ENCODE measurements around the gene TAF10. TPM values are rescaled to one million over a fixed set of nuclear protein-coding genes. Genes with fewer than 3 reads are reported as not detected.

Gene TAF10
- total RNA-seq, 1 donor from 2014 or later: 19.8 TPM

DNA sequence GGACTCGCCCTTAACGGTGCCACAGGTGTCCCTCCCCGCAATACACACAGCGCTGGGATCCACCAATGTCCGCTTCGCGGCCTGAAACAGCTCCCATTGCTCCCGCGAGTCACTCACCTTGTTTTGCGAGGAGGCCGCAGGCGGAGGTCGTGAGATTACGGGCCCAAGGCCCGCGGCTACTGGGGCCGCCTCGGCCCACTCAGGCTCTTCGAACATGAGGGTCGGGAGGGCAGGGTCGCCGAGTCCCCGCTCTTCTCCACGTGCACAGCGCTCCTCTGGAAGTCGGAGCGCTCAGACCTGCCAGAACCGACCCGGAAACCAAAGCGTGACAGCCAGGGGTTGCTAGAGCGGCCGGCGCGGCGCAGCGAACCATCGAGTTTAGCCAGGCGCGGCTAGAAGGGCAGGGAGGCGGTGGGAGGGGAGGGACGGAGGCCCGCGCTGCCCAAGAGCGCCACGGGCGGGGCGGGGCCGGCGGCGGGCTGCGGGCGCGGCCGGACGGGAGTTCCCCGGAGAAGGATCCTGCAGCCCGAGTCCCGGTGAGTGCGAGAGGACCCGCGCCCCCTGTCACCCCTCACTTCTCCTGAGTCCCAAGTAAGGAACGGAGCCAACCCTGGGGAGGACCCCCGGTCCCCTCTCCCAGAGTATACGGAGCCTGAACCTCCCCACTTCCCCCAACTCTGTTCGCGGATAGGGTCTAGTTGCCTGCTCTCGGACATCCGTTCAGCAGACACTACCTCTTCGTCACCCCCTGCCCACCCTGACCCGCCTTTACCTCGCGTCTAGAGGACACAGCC is 8.5 kb downstream of the TAF10 start, which contains the start of the genes ILK and RRP8:
ILK (plus strand) TSS at position 488 of the 794 bp plus-strand sequence. CDS start 498 bp downstream, outside the sequence.
RRP8 (minus strand) TSS at position 330 of the 794 bp plus-strand sequence; CDS start at position 216, 114 bp downstream.
- peak within 1 kb of the TSS; percentile 93 to 97 (median 95) for H3K4me3 ChIP-seq (ENCODE audit: low read length in 3 of 3)
- no peaks in the 10 kb centered on the region for H3K27me3 ChIP-seq (ENCODE audit: control insufficient read depth in 3 of 3, insufficient read depth in 3 of 3, low read length in 3 of 3)
- H3K9ac ChIP-seq (ENCODE audit: low read depth in 1 of 3, low read length in 3 of 3): peak within 1 kb of the TSS; percentile 95 to 98 (median 97)
- peak within 1 kb of the TSS; percentile 95 for H3K27ac ChIP-seq (ENCODE audit: low read depth, low read length)
- peaks cover 40 to 44% (median 43%) of the 10 kb centered on the region in 3 donors for H3K36me3 ChIP-seq (ENCODE audit: control insufficient read depth in 3 of 3, insufficient read depth in 3 of 3, low read length in 3 of 3)
- H3K9me3 ChIP-seq (ENCODE audit: control insufficient read depth in 3 of 3, low read length in 3 of 3): no peaks in the 10 kb centered on the region
- H3K4me1 ChIP-seq (ENCODE audit: control insufficient read depth in 3 of 3, insufficient read depth in 3 of 3, low read length in 3 of 3): peaks cover 52 to 70% (median 52%) of the 10 kb centered on the region in 3 donors

DNA sequence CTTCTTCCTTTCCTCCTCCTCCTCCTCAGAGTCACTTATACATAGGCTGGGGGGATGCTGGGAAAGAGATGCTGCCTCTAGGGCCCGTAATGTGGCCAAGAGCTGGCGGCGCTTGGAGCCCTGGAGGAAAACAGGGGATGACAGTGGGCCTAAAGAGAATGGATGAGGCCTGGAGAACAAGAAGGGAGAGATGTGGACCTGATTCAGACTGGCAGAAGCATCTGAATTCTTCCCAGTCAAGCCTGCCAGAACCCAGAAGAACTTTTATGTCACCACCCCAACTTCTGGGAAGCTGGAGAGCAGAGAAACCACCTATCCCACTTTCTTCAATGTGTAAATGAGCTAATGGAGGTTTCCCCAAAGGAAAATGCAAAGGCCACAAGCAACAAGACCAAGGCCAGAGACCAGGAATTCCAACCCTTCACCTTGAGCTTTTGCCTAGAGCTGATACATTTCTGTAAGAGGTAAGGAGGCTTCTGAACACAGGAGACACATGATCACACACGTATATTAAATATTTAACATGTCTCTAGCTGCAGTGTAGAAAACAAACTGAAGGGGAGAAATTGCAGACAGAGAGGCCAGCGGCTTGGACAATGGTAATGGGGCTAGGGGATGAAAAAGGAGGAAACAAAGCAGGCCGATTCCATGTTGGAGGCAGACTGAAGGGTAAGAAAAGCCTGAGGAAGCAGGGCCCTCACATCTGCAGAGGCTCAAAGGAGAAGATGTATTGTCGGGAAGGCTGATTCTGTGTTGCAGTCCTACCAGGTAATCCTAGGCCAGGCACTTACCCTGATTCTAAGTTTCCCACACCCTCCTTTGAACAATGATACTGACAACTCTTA is 9.7 kb downstream of the TAF10 start:
- peaks cover 38 to 40% (median 38%) of the 10 kb centered on the region in 3 donors for H3K36me3 ChIP-seq (ENCODE audit: control insufficient read depth in 3 of 3, insufficient read depth in 3 of 3, low read length in 3 of 3)
- H3K4me1 ChIP-seq (ENCODE audit: control insufficient read depth in 3 of 3, insufficient read depth in 3 of 3, low read length in 3 of 3): peaks cover 40 to 58% (median 46%) of the 10 kb centered on the region in 3 donors
- H3K27ac ChIP-seq (ENCODE audit: low read depth, low read length): peak overlapping the region; percentile 95
- H3K4me3 ChIP-seq (ENCODE audit: low read length in 3 of 3): peak overlapping the region; percentile 92 to 97 (median 93)
- no peaks in the 10 kb centered on the region for H3K27me3 ChIP-seq (ENCODE audit: control insufficient read depth in 3 of 3, insufficient read depth in 3 of 3, low read length in 3 of 3)
- H3K9me3 ChIP-seq (ENCODE audit: control insufficient read depth in 3 of 3, low read length in 3 of 3): no peaks in the 10 kb centered on the region
- peak overlapping the region; percentile 92 to 98 (median 95) for H3K9ac ChIP-seq (ENCODE audit: low read depth in 1 of 3, low read length in 3 of 3)

DNA sequence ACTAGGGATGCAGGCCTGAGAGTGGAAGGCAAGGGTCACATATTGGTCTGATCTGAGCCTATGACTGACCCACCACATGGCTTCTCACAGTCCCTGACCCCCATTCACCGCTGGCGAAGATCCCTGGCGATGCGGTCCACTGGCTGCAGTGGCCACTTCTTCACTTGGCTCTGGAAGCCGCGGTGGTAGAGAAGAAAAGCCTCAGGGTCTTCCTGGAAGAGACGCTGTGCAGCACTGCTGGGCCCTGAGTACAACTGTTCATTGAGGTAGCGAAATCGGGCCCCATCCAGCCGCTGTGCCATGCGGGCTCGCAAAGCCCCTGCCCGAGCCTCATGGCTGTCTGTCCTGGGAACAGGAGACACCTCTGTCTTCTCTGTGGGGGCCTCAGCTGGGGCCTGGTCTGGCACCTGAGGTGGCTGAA is 11.0 kb downstream of the TAF10 start:
- H3K4me3 ChIP-seq (ENCODE audit: low read length in 3 of 3): no peak overlapping the region
- H3K27ac ChIP-seq (ENCODE audit: low read depth, low read length): no peak overlapping the region
- H3K4me1 ChIP-seq (ENCODE audit: control insufficient read depth in 3 of 3, insufficient read depth in 3 of 3, low read length in 3 of 3): peaks cover 34 to 46% (median 34%) of the 10 kb centered on the region in 3 donors
- no peak overlapping the region for H3K9ac ChIP-seq (ENCODE audit: low read depth in 1 of 3, low read length in 3 of 3)
- no peaks in the 10 kb centered on the region for H3K27me3 ChIP-seq (ENCODE audit: control insufficient read depth in 3 of 3, insufficient read depth in 3 of 3, low read length in 3 of 3)
- no peaks in the 10 kb centered on the region for H3K9me3 ChIP-seq (ENCODE audit: control insufficient read depth in 3 of 3, low read length in 3 of 3)
- H3K36me3 ChIP-seq (ENCODE audit: control insufficient read depth in 3 of 3, insufficient read depth in 3 of 3, low read length in 3 of 3): peaks cover 38 to 43% (median 40%) of the 10 kb centered on the region in 3 donors

DNA sequence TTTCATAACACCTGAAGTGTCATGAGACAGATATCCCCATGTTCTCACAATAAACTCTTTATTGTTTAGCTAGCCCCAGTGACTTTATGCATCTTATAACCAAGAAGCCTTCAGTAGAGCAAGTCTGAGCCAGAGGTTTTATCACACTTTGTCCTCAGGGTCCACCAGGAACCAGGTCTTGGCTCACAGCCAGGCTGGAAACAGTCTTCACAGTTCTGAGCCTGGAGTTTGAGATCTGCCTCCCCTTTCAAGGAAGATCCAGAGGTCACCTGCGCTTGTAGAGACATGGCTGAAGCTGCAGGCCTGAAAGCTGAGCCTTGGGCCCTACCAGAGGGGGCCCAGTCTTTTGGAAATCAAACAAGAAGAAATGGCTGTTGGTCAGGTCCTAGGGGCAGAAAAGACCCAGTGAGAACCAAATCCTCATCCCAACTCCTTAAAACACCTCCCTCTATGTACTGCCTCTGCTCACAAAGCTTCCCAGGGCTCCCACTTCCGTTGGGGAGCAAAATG is 12.1 kb downstream of the TAF10 start:
- Histone ChIP-seq H3K27ac (ENCODE audit: low read depth, low read length) (no peak overlapping the region), H3K27me3 (ENCODE audit: control insufficient read depth in 3 of 3, insufficient read depth in 3 of 3, low read length in 3 of 3) (no peaks in the 10 kb centered on the region), H3K9ac (ENCODE audit: low read depth in 1 of 3, low read length in 3 of 3) (no peak overlapping the region), H3K4me1 (ENCODE audit: control insufficient read depth in 3 of 3, insufficient read depth in 3 of 3, low read length in 3 of 3) (peaks cover 24 to 35% (median 24%) of the 10 kb centered on the region in 3 donors), H3K9me3 (ENCODE audit: control insufficient read depth in 3 of 3, low read length in 3 of 3) (no peaks in the 10 kb centered on the region), H3K36me3 (ENCODE audit: control insufficient read depth in 3 of 3, insufficient read depth in 3 of 3, low read length in 3 of 3) (peaks cover 38 to 48% (median 46%) of the 10 kb centered on the region in 3 donors), H3K4me3 (ENCODE audit: low read length in 3 of 3) (no peak overlapping the region)

DNA sequence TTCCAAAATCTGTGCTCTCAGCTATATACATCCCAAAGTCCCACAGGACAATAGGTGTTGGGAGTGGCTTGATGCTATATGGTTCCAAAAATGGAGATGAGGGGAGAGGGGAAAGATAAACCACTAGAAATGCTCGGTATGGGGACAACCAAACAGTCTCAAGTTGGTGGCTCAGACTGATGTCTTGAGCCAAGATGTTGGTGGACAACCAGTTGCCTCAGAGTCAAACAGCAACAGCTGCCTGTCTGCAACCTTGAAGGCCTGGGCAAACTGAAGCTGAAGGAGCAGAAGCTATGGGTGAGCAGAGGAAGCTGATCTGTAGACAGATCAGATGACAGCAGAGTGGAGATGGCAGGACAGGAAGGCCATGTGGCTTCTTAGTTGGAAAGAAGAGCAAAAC is 12.6 kb downstream of the TAF10 start:
- Histone ChIP-seq H3K27ac (ENCODE audit: low read depth, low read length) (no peak overlapping the region), H3K4me1 (ENCODE audit: control insufficient read depth in 3 of 3, insufficient read depth in 3 of 3, low read length in 3 of 3) (peaks cover 19 to 31% (median 20%) of the 10 kb centered on the region in 3 donors)

DNA sequence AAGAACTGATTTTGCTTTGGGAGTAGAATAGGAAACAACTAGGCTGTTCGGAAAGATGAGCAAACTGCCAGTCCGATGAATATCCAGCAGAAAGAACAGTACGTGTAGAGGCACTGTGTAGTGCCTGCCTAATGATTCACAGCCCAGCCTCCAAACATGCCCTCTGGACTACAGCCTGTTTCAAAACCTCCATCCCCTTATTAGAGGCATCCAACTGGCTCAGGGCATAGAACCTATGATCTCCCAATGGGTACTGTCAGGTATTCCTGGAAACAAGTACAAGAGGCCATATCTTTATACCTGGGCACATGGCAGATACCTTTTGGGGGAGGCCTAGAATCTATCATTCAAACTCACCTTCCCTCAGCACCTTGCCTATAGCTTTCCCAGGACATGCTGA is 13.5 kb downstream of the TAF10 start:
- Histone ChIP-seq H3K4me3 (ENCODE audit: low read length in 3 of 3) (no peak overlapping the region), H3K9ac (ENCODE audit: low read depth in 1 of 3, low read length in 3 of 3) (no peak overlapping the region), H3K36me3 (ENCODE audit: control insufficient read depth in 3 of 3, insufficient read depth in 3 of 3, low read length in 3 of 3) (peaks cover 43 to 56% (median 53%) of the 10 kb centered on the region in 3 donors), H3K27me3 (ENCODE audit: control insufficient read depth in 3 of 3, insufficient read depth in 3 of 3, low read length in 3 of 3) (no peaks in the 10 kb centered on the region), H3K27ac (ENCODE audit: low read depth, low read length) (no peak overlapping the region), H3K9me3 (ENCODE audit: control insufficient read depth in 3 of 3, low read length in 3 of 3) (no peaks in the 10 kb centered on the region), H3K4me1 (ENCODE audit: control insufficient read depth in 3 of 3, insufficient read depth in 3 of 3, low read length in 3 of 3) (peaks cover 18 to 24% (median 19%) of the 10 kb centered on the region in 3 donors)

More for the DNA sequence above, 12.6 kb downstream of the TAF10 start:
- no peak overlapping the region for H3K4me3 ChIP-seq (ENCODE audit: low read length in 3 of 3)
- no peak overlapping the region for H3K9ac ChIP-seq (ENCODE audit: low read depth in 1 of 3, low read length in 3 of 3)
- H3K9me3 ChIP-seq (ENCODE audit: control insufficient read depth in 3 of 3, low read length in 3 of 3): no peaks in the 10 kb centered on the region
- H3K27me3 ChIP-seq (ENCODE audit: control insufficient read depth in 3 of 3, insufficient read depth in 3 of 3, low read length in 3 of 3): no peaks in the 10 kb centered on the region
- H3K36me3 ChIP-seq (ENCODE audit: control insufficient read depth in 3 of 3, insufficient read depth in 3 of 3, low read length in 3 of 3): peaks cover 41 to 51% (median 49%) of the 10 kb centered on the region in 3 donors

DNA sequence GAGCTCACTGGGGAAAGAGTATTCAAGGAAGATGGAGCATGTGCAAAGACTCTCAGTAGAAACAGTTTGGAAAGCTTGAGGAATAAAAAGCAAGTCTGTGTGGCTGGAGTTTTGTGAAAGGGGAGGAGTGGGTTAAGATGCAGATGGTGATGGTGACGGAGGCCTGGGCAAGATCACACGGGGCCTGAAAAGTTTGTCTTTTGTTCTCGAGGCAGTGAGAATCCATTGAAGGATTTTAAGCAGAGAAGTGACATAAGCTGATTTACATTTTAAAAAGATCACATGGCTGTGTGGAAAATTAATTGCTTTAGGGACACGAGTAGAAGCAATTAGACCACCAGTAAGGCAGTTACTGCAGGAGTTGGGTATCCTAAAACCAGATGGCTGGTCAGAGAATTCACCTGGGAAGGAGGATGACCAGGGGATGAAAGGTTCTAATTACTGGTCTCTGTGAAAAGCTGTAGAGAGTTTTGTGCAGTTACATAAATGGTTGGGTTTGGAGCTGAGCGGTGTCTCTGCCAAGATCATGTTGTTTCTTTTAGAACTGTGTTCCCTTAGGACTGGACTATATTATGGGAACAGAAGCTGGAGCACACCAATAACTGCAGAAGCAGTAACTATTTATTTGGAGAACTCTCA is 15.7 kb downstream of the TAF10 start:
- H3K4me3 ChIP-seq (ENCODE audit: low read length in 3 of 3): no peak overlapping the region
- H3K27me3 ChIP-seq (ENCODE audit: control insufficient read depth in 3 of 3, insufficient read depth in 3 of 3, low read length in 3 of 3): no peaks in the 10 kb centered on the region
- H3K27ac ChIP-seq (ENCODE audit: low read depth, low read length): peak overlapping the region; percentile 17
- peaks cover 41 to 55% (median 55%) of the 10 kb centered on the region in 3 donors for H3K36me3 ChIP-seq (ENCODE audit: control insufficient read depth in 3 of 3, insufficient read depth in 3 of 3, low read length in 3 of 3)
- H3K4me1 ChIP-seq (ENCODE audit: control insufficient read depth in 3 of 3, insufficient read depth in 3 of 3, low read length in 3 of 3): peaks cover 3 to 9% (median 6%) of the 10 kb centered on the region in 3 donors
- H3K9ac ChIP-seq (ENCODE audit: low read depth in 1 of 3, low read length in 3 of 3): peak overlapping the region in 1 of 3 donors; percentile 24
- no peaks in the 10 kb centered on the region for H3K9me3 ChIP-seq (ENCODE audit: control insufficient read depth in 3 of 3, low read length in 3 of 3)

DNA sequence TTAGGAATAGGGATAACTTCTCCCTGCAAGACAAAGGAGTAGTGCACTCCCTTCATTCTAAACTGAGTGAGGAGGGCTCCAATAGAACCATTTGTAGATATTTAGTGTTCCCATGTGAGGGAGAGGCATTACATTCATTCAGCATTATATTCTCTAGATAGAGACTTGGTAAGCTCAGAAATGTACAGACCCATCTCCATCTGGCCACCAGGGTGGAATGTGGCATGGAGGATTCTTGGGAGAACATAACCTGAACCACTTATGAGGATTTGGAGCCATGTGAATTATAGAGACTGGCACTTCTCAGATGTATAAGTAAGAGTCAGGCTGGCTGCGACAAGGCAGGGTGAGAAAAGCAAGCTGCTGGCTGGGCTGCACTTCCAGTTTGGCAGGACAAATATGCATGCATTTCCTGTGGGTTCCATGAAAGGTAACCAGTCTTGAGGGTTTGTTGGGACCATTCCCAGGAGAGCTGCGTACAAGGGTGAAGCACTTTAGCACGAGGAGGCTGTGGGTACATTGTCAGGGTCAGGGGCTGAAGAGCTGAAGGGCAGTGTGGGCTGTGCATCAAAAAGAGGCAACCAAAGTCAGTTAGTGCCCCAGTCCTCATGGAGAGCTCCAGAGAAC is 17.8 kb downstream of the TAF10 start:
- H3K27me3 ChIP-seq (ENCODE audit: control insufficient read depth in 3 of 3, insufficient read depth in 3 of 3, low read length in 3 of 3): no peaks in the 10 kb centered on the region
- H3K9me3 ChIP-seq (ENCODE audit: control insufficient read depth in 3 of 3, low read length in 3 of 3): no peaks in the 10 kb centered on the region
- H3K27ac ChIP-seq (ENCODE audit: low read depth, low read length): no peak overlapping the region
- H3K36me3 ChIP-seq (ENCODE audit: control insufficient read depth in 3 of 3, insufficient read depth in 3 of 3, low read length in 3 of 3): peaks cover 20 to 35% (median 35%) of the 10 kb centered on the region in 3 donors
- H3K4me1 ChIP-seq (ENCODE audit: control insufficient read depth in 3 of 3, insufficient read depth in 3 of 3, low read length in 3 of 3): peaks cover 0 to 3% (median 0%) of the 10 kb centered on the region in 3 donors
- no peak overlapping the region for H3K4me3 ChIP-seq (ENCODE audit: low read length in 3 of 3)
- H3K9ac ChIP-seq (ENCODE audit: low read depth in 1 of 3, low read length in 3 of 3): no peak overlapping the region

DNA sequence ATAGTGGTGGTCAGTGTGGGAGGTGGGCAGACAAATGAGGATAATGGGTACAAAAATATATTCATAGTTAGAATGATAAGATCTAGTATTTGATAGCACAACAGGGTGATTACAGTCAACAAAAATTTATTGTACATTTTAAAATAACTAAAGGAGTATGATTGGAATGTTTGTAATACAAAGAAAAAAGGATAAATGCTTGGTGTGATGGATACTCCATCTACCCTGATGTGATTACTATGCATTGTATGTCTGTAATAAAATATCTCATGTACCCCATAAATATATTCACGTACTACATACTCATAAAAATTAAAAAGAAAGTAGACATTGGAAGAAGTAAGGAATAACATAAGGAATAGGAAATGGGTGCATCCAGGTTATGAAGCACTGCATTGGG is 24.0 kb downstream of the TAF10 start:
- no peak overlapping the region for H3K4me3 ChIP-seq (ENCODE audit: low read length in 3 of 3)
- H3K27me3 ChIP-seq (ENCODE audit: control insufficient read depth in 3 of 3, insufficient read depth in 3 of 3, low read length in 3 of 3): no peaks in the 10 kb centered on the region
- H3K4me1 ChIP-seq (ENCODE audit: control insufficient read depth in 3 of 3, insufficient read depth in 3 of 3, low read length in 3 of 3): peaks cover 0 to 6% (median 6%) of the 10 kb centered on the region in 3 donors
- H3K9ac ChIP-seq (ENCODE audit: low read depth in 1 of 3, low read length in 3 of 3): peak overlapping the region in 2 of 3 donors; percentile 5 to 60
- peaks cover 2 to 4% (median 4%) of the 10 kb centered on the region in 3 donors for H3K36me3 ChIP-seq (ENCODE audit: control insufficient read depth in 3 of 3, insufficient read depth in 3 of 3, low read length in 3 of 3)
- H3K9me3 ChIP-seq (ENCODE audit: control insufficient read depth in 3 of 3, low read length in 3 of 3): peaks cover 0 to 4% (median 0%) of the 10 kb centered on the region in 3 donors
- no peak overlapping the region for H3K27ac ChIP-seq (ENCODE audit: low read depth, low read length)

Data from skeletal muscle tissue (tissue), 4 donors.